Neural progenitor cell (in vitro differentiated cells): ENCODE data around the gene SPSB2. TPM values are rescaled to one million over a fixed set of nuclear protein-coding genes. Genes with fewer than 3 reads are reported as not detected.
"Not testable (repeated sequence)": the region's sequence is repeated elsewhere in the genome, so short reads cannot be mapped to it uniquely, and the experiment has no call there.

Experiments
- DNase-seq: peaks from one replicate; pipeline ENCODE4 v3.0.0-alpha.2; 2016; ENCODE audit warnings: low spot score
- H2AFZ ChIP-seq: fragments of 200-600 bp; sonication (generic); replicated peaks from 2 replicates; pipeline ENCODE4 v1.6.1; 2016; ENCODE audit warnings: antibody characterized with exemption
- H3F3A ChIP-seq: fragments of 200-600 bp; sonication (generic); 2 replicates; pipeline ENCODE4 v1.6.1; 2016; ENCODE audit warnings: antibody characterized with exemption, low read depth
- H3K27ac ChIP-seq: fragments of 200-600 bp; sonication (generic); 2 replicates; pipeline ENCODE4 v1.5.1; 2016; ENCODE audit warnings: mild to moderate bottlenecking
- H3K27me3 ChIP-seq: fragments of 200-600 bp; sonication (generic); 2 replicates; pipeline ENCODE4 v1.6.1; 2016; ENCODE audit warnings: mild to moderate bottlenecking, moderate library complexity
- H3K36me3 ChIP-seq: fragments of 200-600 bp; sonication (generic); 2 replicates; pipeline ENCODE4 v1.5.1; 2016
- H3K4me1 ChIP-seq: fragments of 200-600 bp; sonication (generic); 2 replicates; pipeline ENCODE4 v1.6.1; 2016; ENCODE audit warnings: mixed run types
- H3K4me2 ChIP-seq: fragments of 200-600 bp; sonication (generic); 2 replicates; pipeline ENCODE4 v1.6.1; 2016
- H3K4me3 ChIP-seq: fragments of 200-600 bp; sonication (generic); 2 replicates; pipeline ENCODE4 v1.5.1; 2016
- H3K79me2 ChIP-seq: fragments of 200-600 bp; sonication (generic); 2 replicates; pipeline ENCODE4 v1.6.1; 2016; ENCODE audit warnings: low read depth
- H3K9ac ChIP-seq: fragments of 200-600 bp; sonication (generic); 2 replicates; pipeline ENCODE4 v1.6.1; 2016
- H3K9me3 ChIP-seq: fragments of 200-600 bp; sonication (generic); 2 replicates; pipeline ENCODE4 v1.5.1; 2016; ENCODE audit warnings: low read depth
- H4K20me1 ChIP-seq: fragments of 200-600 bp; sonication (generic); 2 replicates; pipeline ENCODE4 v1.6.1; 2016; ENCODE audit warnings: low read depth
- H3K27ac Mint-ChIP-seq: 3 replicates; pipeline ENCODE4 v1.8.0; 2021; ENCODE audit warnings: mixed read lengths
- H3K27me3 Mint-ChIP-seq: 2 replicates; pipeline ENCODE4 v1.8.0; 2022; ENCODE audit warnings: low read depth, mild to moderate bottlenecking, inconsistent platforms, moderate library complexity, mixed read lengths; ENCODE audit not compliant: insufficient read depth
- H3K36me3 Mint-ChIP-seq: 3 replicates; pipeline ENCODE4 v1.8.0; 2021; ENCODE audit warnings: mixed read lengths
- H3K4me1 Mint-ChIP-seq: 3 replicates; pipeline ENCODE4 v1.8.0; 2021; ENCODE audit warnings: mixed read lengths
- H3K4me3 Mint-ChIP-seq: 3 replicates; pipeline ENCODE4 v1.8.0; 2021; ENCODE audit warnings: mild to moderate bottlenecking, moderate library complexity, mixed read lengths
- H3K9me3 Mint-ChIP-seq: 3 replicates; pipeline ENCODE4 v1.8.0; 2020; ENCODE audit warnings: mixed read lengths
- EZH2 ChIP-seq: fragments of 200-600 bp; sonication (generic); IDR thresholded peaks from 2 replicates; pipeline ENCODE4 v1.6.1; 2017; ENCODE audit warnings: antibody characterized with exemption, mild to moderate bottlenecking, moderate library complexity
- EZH2phosphoT487 ChIP-seq: fragments of 200-600 bp; sonication (generic); IDR thresholded peaks from 2 replicates; pipeline ENCODE4 v1.6.1; 2017; ENCODE audit warnings: antibody characterized with exemption
- total RNA-seq: library from RNA; depleted of rRNA; stranded (reverse); fragments of >200 nt; gene quantifications from 2 replicates; pipeline ENCODE4 v1.2.3, GENCODE V29; 2015; ENCODE audit warnings: low replicate concordance
- TF ChIP-seq, protein P1 (sequence below): fragments of 200-600 bp; sonication (generic); IDR thresholded peaks from 2 replicates; pipeline ENCODE4 v1.5.1; 2017; ENCODE audit warnings: antibody characterized with exemption, mild to moderate bottlenecking

SPSB2 gene
- total RNA-seq, 1 donor from 2014 or later, result 0.65 TPM

DNA sequence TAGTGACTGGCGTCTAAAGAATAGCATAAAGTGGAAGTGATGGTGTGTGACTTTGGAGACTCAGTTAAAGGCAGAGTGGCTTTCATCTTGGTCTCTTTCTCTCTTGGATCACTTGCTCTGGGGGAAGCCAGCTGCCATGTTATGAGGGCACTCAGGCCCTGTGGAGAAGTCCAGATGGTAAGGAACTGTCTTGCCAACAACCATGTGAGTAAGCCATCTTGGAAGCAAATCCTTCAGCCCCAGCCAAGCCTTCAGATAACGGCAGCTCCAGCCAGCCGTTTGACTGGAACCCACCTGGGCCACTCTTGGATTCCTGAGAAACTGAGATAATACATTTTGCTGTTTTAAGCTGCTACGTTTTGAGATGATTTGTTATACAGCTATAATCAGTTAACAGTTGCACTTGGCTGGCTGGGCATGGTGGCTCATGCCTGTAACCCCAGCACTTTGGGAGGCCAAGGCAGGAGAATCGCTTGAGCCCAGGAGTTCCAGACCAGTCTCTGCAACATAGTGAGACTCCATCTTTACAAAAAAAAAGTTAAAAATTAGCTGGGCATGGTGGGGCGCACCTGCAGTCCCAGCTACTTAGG, 23.8 kb upstream of the SPSB2 start:
- peak overlapping the region; percentile 8 for H3K4me3 Mint-ChIP-seq
- Histone ChIP-seq H3K27me3 (no peaks in the 10 kb centered on the region), H3K4me3 (no peak overlapping the region), H3K4me1 (no peaks in the 10 kb centered on the region), H3K9ac (no peak overlapping the region), H2AFZ (no peak overlapping the region), H3K27ac (no peak overlapping the region), H3K79me2 (no peaks in the 10 kb centered on the region), H3K4me2 (no peak overlapping the region), H3K9me3 (no peaks in the 10 kb centered on the region), H4K20me1 (no peaks in the 10 kb centered on the region), H3F3A (peaks cover 7% of the 10 kb centered on the region), H3K36me3 (no peaks in the 10 kb centered on the region)
- peaks cover 3% of the 10 kb centered on the region for H3K9me3 Mint-ChIP-seq
- H3K27me3 Mint-ChIP-seq, result peaks cover 4% of the 10 kb centered on the region
- DNase-seq, result no peak
- H3K36me3 Mint-ChIP-seq, result no peaks in the 10 kb centered on the region
- TF ChIP-seq EZH2, result no peak
- TF ChIP-seq, protein P1, sequence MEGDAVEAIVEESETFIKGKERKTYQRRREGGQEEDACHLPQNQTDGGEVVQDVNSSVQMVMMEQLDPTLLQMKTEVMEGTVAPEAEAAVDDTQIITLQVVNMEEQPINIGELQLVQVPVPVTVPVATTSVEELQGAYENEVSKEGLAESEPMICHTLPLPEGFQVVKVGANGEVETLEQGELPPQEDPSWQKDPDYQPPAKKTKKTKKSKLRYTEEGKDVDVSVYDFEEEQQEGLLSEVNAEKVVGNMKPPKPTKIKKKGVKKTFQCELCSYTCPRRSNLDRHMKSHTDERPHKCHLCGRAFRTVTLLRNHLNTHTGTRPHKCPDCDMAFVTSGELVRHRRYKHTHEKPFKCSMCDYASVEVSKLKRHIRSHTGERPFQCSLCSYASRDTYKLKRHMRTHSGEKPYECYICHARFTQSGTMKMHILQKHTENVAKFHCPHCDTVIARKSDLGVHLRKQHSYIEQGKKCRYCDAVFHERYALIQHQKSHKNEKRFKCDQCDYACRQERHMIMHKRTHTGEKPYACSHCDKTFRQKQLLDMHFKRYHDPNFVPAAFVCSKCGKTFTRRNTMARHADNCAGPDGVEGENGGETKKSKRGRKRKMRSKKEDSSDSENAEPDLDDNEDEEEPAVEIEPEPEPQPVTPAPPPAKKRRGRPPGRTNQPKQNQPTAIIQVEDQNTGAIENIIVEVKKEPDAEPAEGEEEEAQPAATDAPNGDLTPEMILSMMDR, result no peak
- no peak for TF ChIP-seq EZH2phosphoT487
- peaks cover 16% of the 10 kb centered on the region for H3K4me1 Mint-ChIP-seq
- no peak overlapping the region for H3K27ac Mint-ChIP-seq

DNA sequence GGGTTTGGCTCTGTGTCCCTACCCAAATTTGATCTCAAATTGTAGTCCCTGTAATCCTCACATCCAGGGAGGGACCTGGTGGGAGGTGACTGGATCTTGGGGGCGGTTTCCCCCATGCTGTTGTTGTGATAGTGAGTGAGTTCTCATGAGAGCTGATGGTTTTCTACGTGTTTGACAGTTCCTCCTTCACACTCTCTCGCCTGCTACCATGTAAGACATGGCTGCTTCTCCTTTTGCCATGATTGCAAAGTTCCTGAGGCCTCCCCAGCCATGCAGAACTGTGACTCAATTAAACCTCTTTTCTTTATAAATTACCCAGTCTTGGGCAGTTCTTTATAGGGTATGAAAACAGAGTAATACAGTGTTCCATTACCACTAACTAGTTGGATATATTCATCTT, 21.2 kb upstream of the SPSB2 start:
- no peaks in the 10 kb centered on the region for H3K9me3 Mint-ChIP-seq
- H3K27me3 ChIP-seq, result no peaks in the 10 kb centered on the region
- H2AFZ ChIP-seq, result no peak overlapping the region
- peaks cover 7% of the 10 kb centered on the region for H3K4me1 ChIP-seq
- H3K9ac ChIP-seq, result no peak overlapping the region
- H3K4me3 Mint-ChIP-seq, result no peak overlapping the region
- no peak overlapping the region for H3K27ac ChIP-seq
- peaks cover 18% of the 10 kb centered on the region for H3K4me1 Mint-ChIP-seq
- peaks cover 20% of the 10 kb centered on the region for H3F3A ChIP-seq
- no peaks in the 10 kb centered on the region for H3K79me2 ChIP-seq
- no peak overlapping the region for H3K4me2 ChIP-seq
- H4K20me1 ChIP-seq, result no peaks in the 10 kb centered on the region
- no peaks in the 10 kb centered on the region for H3K36me3 Mint-ChIP-seq
- H3K36me3 ChIP-seq, result no peaks in the 10 kb centered on the region
- no peaks in the 10 kb centered on the region for H3K9me3 ChIP-seq
- TF ChIP-seq, protein P1, result no peak
- no peaks in the 10 kb centered on the region for H3K27me3 Mint-ChIP-seq
- H3K4me3 ChIP-seq, result no peak overlapping the region
- no peak for DNase-seq
- no peak overlapping the region for H3K27ac Mint-ChIP-seq

DNA sequence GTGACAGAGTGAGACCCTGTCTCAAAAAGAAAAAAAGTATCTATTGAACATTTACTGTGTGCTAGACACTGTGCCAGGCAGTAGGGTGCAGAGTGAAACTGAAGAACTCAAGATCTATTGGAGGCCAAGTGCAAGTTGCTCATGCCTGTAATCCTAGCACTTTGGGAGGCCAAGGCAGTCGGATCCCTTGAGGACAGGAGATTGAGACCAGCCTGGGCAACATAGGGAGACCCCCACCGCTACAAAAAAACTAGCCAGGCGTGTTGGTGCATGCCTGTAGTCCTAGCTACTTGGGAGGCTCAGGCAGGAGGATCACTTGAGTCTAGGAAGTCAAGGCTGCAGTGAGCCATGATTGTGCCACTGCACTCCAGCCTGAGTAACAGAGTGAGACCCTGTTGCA, 19.6 kb upstream of the SPSB2 start:
- peak overlapping the region; percentile 74 for H3K27ac Mint-ChIP-seq
- H3K4me2 ChIP-seq, DNase-seq, H3K27me3 ChIP-seq, H3K27me3 Mint-ChIP-seq, H3K27ac ChIP-seq, H3K79me2 ChIP-seq, H2AFZ ChIP-seq, H3K4me1 ChIP-seq, H3K4me3 ChIP-seq, H3K36me3 ChIP-seq, H3K36me3 Mint-ChIP-seq, H3K9me3 ChIP-seq, H3K9me3 Mint-ChIP-seq, H3K9ac ChIP-seq, H4K20me1 ChIP-seq: not testable (repeated sequence)
- peaks cover 20% of the 10 kb centered on the region for H3F3A ChIP-seq
- H3K4me1 Mint-ChIP-seq, result peaks cover 23% of the 10 kb centered on the region
- H3K4me3 Mint-ChIP-seq, result peak overlapping the region; percentile 65

DNA sequence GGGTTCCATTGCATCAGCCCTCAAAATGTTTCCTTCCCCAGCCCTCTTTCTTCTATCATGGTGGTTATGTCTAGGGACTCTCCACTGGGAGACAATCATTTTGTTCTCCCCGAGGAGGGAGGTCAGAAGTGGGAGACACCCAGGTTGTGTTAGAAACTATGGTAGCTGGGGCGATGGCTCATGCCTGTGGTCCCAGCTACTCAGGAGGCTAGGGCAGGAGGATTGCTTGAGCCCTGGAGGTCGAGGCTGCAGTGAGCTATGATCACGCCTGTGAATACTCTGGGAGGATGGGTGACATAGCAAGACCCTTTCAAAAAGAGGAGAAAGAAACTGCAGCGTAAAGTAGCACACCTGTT, 18.5 kb upstream of the SPSB2 start:
- Histone ChIP-seq H3K9ac (no peak overlapping the region), H3K4me2 (peak overlapping the region; percentile 77), H3K4me3 (peak overlapping the region; percentile 45), H3K4me1 (peaks cover 15% of the 10 kb centered on the region), H2AFZ (peak overlapping the region; percentile 89), H4K20me1 (no peaks in the 10 kb centered on the region), H3K9me3 (no peaks in the 10 kb centered on the region), H3F3A (peaks cover 28% of the 10 kb centered on the region), H3K27ac (no peak overlapping the region), H3K27me3 (no peaks in the 10 kb centered on the region), H3K36me3 (no peaks in the 10 kb centered on the region), H3K79me2 (no peaks in the 10 kb centered on the region)
- Mint-ChIP-seq H3K9me3 (no peaks in the 10 kb centered on the region), H3K27me3 (no peaks in the 10 kb centered on the region), H3K27ac (peak overlapping the region; percentile 86), H3K4me1 (peaks cover 23% of the 10 kb centered on the region), H3K4me3 (peak overlapping the region; percentile 78), H3K36me3 (no peaks in the 10 kb centered on the region)
- DNase-seq, result no peak
- TF ChIP-seq, protein P1, result no peak
- no peak for TF ChIP-seq EZH2phosphoT487
- TF ChIP-seq EZH2, result no peak
